GM18519 (cell line): ENCODE data around the gene KDM6B.
A peak's percentile ranks its signal among the peaks of the same experiment; 100 is the strongest.

Experiments used
- ATAC-seq: cut with Tn5 transposase; IDR thresholded peaks from one replicate; pipeline ENCODE4 v1.9.1; 2021; ENCODE audit warnings: mild to moderate bottlenecking, moderate library complexity; ENCODE audit not compliant: unreplicated experiment, low FRiP score

Gene KDM6B

DNA sequence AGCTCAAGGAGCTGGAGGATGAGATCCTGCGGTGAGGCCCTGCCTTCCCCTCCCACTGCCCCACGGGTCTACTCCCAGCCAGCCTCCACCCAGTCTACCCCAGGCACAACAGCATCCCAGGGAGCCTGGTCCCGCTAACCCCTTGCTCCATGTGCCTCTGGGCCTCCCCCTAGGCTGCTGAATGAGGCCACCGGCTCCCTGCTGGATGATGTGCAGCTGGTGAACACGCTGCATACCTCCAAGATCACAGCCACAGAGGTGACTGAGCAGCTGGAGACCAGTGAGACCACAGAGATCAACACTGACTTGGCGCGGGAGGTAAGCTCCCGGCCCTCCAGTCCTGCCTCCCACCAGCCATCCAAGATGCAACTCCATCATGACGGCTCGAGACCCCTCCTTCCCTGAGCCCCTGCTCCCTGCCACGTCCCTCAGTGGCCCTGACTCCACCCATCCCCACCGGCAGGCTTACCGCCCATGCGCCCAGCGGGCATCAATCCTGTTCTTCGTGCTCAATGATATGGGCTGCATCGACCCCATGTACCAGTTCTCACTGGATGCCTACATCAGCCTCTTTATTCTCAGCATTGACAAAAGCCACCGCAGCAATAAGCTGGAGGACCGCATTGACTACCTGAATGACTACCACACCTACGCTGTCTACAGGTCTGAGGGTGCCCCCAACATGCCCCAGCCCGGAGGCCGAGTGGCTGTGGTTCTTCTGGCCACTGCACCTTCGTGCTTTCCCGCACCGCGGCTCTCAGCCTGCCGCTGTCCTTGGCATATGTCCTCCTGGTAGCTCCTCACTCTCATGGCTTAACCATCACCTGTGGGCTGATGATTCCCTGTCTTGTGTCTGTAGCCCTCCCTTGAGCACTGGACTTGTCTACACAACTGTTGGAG lies 15.0 kb upstream of the KDM6B start:
- no peak for ATAC-seq

DNA sequence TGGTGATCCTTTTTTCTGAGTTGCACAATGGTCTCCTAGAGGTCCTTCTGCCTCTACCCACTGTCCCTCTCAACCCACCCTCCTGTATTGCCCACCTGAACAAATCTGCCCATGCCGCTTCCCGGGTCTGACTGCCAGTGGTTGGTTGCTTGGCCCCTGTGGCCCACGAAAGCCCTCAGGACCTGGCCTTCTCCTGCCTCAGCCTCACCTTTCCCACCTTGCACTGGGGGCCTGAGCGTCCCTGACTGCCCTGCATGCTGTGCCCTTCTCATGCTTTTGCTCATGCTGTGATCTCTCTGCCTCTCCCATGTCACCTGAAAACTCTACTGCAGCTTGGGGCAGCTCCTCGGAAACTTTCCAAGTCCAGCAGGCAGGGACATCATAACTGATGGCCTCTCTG lies 13.8 kb upstream of the KDM6B start:
- ATAC-seq, result no peak

- ATAC-seq, result no peak
Observed at GRCh38 chr17:7822126-7822525, 11.9 kb upstream of the KDM6B start.

GRCh38 chr17:7823581-7824001 lies 10.4 kb upstream of the KDM6B start:
- ATAC-seq, result no peak

- no peak for ATAC-seq
Observed at GRCh38 chr17:7824021-7824924, 9.7 kb upstream of the KDM6B start.

GRCh38 chr17:7825206-7825990 lies 8.6 kb upstream of the KDM6B start:
- ATAC-seq, result no peak

DNA sequence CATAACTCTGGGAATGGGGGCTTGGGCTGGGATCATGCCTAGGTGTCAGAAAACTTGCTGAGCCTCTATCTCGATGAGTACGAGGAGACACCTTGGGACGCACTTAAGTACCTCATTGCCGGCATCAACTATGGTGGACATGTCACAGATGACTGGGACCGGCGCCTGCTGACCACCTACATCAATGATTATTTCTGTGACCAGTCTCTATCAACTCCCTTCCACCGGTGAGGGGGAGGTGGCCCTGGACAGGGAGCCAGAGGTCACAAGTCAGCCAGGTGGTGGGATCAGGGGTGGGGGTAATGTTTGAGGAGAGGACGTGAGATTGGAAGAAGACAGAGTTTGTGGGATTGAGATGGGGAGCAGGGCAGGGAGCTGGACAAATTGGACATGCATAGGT lies 3.4 kb upstream of the KDM6B start:
- ATAC-seq, result no peak

DNA sequence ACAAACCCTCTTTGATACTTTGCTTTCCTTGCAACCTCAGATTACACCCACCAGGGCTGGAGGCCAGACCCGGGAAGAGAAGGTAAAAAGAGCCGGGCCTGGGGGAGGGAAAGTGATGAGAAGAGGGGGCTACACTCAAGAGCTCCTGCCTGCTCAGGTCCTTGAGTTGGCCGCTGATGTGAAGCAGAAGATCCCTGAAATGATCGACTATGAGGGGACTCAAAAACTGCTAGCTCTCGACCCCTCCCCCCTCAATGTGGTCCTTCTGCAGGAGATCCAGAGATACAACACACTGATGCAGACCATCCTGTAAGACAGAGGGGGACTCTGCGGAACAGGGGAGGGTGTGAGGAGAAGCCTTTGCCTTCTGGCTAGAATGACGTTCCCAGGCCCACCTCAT lies 2.8 kb upstream of the KDM6B start:
- no peak for ATAC-seq

DNA sequence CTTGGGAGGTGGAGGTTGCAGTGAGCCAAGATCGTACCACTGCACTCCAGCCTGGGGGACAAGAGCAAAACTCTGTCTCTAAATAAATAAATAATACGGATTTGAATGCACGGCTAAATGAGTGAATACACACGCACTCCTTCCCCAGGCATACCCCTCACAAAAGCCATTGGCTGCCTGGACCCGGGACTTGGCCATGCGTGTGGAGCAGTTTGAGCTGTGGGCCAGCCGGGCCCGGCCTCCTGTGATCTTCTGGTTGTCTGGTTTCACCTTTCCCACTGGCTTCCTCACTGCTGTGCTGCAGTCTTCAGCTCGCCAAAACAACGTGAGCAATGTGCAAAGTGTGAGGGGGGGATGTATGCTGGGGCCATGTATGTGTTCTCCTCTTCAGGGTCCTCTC lies 1.6 kb upstream of the KDM6B start:
- no peak for ATAC-seq

DNA sequence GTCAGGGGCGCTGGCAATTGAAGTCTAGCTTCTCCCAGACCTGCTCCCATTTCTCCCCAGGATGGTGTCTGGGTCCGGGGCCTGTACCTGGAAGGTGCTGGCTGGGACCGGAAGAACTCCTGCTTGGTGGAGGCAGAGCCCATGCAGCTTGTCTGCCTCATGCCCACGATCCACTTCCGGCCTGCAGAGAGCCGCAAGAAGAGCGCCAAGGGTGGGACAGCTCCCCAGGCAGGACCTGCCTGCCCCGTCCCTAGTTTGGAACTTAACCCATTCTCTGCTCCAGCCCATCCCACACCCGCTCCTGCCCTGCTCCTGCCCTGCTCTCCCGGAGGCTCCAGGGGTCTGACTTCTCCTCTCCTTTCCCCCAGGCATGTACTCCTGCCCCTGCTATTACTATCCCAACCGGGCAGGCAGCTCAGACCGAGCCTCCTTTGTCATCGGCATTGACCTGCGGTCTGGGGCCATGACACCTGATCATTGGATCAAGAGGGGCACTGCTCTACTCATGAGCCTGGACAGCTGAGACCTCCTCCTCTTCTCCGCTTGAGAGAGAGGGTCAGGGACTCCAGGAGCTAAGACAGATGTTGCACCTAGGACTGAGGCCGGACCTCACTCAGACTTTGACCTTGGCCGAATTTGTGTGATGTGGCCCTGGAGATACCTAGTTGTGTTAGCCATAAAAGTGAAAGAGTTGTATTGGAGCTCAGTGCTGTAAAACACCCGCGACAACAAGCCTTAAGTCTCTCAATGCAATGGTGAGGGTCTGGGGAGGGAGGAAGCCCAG lies 814 bp upstream of the KDM6B start:
- ATAC-seq, result no peak

DNA sequence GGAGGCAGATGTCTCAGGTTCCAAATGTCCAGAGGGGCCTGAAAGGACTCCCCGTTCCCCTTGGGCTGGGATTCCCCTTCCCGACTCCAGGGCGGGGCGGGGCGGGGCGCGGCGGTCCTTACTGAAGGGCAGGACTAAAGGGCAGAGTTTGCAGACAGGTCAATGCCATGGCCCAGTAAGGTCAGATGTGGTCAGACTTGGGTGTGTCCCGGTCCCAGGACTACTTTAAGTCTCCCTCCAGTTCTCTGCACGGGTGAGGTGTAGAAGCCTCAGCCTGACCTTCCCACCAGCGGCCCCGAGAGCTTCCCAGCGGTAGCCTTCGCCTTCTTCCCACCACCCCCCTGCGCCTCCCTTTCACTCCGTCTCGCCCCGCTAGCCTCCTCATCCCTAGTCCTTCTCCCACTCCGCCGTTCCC lies 532 bp downstream of the KDM6B start:
- ATAC-seq, result no peak

DNA sequence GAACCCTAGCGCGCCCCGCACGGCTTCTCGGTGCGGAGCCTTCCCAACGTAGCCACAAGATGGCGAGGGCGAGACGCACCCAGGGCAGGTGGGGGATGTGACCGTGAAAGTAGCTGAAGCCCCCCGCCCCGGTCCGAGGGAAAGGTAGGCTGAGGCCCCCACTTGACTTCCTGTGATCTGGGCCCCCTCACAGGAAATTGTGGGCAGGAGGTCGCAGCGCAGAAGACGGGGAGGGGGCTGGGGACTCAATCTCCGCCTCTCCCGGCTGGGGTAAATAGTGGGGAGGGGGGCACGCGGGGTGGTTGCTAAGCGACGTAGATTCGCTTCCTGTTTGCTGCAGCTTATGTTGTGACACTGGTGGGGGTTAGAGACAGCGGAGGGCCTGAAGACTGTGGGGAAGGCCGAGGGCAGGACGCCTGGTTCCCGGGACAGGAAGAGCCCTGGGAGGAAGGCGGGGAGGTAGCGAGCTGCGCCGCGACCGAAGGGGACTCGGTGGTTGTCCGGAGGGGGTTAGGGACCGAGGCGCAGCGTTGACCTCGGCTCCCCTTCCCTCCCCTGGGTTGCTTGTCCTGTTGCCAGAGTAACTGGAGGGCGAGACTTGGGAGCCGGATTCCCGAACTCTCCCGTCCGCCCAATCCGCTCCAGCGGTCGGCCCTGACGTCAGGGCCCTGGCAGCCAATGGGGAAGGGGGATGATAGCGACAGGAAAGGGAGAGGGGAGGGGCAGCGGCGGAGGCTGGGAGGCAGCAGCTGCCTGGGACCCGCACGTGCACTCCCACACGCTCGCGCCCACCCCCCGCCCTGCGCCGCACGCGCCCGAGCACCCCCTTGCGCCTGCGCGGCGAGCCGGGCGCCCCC lies 1.2 kb downstream of the KDM6B start:
- peak; percentile 27 for ATAC-seq

GRCh38 chr17:7835814-7836595 lies 2.0 kb downstream of the KDM6B start:
- ATAC-seq, result peak; percentile 5

GRCh38 chr17:7836596-7837407 lies 2.8 kb downstream of the KDM6B start:
- ATAC-seq, result no peak

- no peak for ATAC-seq
Observed at GRCh38 chr17:7837408-7838088, 3.5 kb downstream of the KDM6B start.

- ATAC-seq, result no peak
Observed at GRCh38 chr17:7838090-7839075, 4.4 kb downstream of the KDM6B start.
